GM12878 (cell line): Measurements from ENCODE around the gene RXFP1. TPM values are rescaled to one million over a fixed set of nuclear protein-coding genes. Genes with fewer than 3 reads are reported as not detected.
A peak's percentile ranks its signal among the peaks of the same experiment; 100 is the strongest.

Experiments
- ATAC-seq: fragments of 200-7000 bp; cut with Tn5 transposase; 3 replicates; pipeline ENCODE4 v1.9.1; 2020; ENCODE audit warnings: mild to moderate bottlenecking, moderate library complexity
- BruUV-seq: library from RNA; stranded (reverse); fragments of 400-500 nt; replicated peaks from 2 replicates; lab custom pipeline; 2021; lab: Mats Ljungman, UMichigan
- CTCF ChIA-PET: fragments of 300-600 bp; sonication (Branson Sonifier 250); formaldehyde crosslinking; extraction: SDS; loops from one replicate; lab custom pipeline; 2021; ENCODE audit warnings: inconsistent platforms; lab: Yijun Ruan, JAX
- POLR2A ChIA-PET: fragments of 350-600 bp; formaldehyde crosslinking; extraction: SDS; loops from one replicate; lab custom pipeline; 2021; ENCODE audit warnings: inconsistent platforms; lab: Charles Lee
- RAD21 ChIA-PET: fragments of 300-600 bp; sonication (Branson Sonifier 250); formaldehyde crosslinking; loops from one replicate; lab custom pipeline; 2023; ENCODE audit warnings: antibody characterized with exemption; ENCODE audit not compliant: unreplicated experiment; lab: Charles Lee
- SMC1A ChIA-PET: fragments of 300-600 bp; sonication (Branson Sonifier 250); formaldehyde crosslinking; loops from one replicate; lab custom pipeline; 2023; ENCODE audit not compliant: unreplicated experiment, uncharacterized antibody; lab: Charles Lee
- DNase-seq: peaks from one replicate; pipeline ENCODE4 v3.0.0-alpha.2; 2011; ENCODE audit warnings: low read depth, low spot score
- FAIRE-seq: peaks from 3 replicates; lab custom pipeline; 2011; peaks lifted over from hg19 to GRCh38; lab: Jason Lieb, UNC
- H2AFZ ChIP-seq: 2 replicates; pipeline ENCODE4 v1.6.0; 2011; ENCODE audit warnings: low read depth, low read length, control low read depth; ENCODE audit not compliant: control insufficient read depth
- H3K27ac ChIP-seq: 2 replicates; pipeline ENCODE4 v1.5.1; 2011; ENCODE audit warnings: control low read depth; ENCODE audit not compliant: control insufficient read depth, insufficient read depth
- H3K27me3 ChIP-seq, 2 experiments: replicated peaks in 1 of 2; 2 replicates each; pipeline versions ENCODE4 v1.6.0 to v1.6.1; 2011; ENCODE audit warnings: low read length in 1 of 2; ENCODE audit not compliant: control insufficient read depth in 2 of 2, insufficient read depth in 2 of 2
- H3K36me3 ChIP-seq, 2 experiments: 2 replicates each; pipeline ENCODE4 v1.5.1; 2011; ENCODE audit warnings: low read length in 1 of 2; ENCODE audit not compliant: control insufficient read depth in 2 of 2, insufficient read depth in 2 of 2
- H3K4me1 ChIP-seq: 2 replicates; pipeline ENCODE4 v1.6.1; 2011; ENCODE audit warnings: mild to moderate bottlenecking, low read length, moderate library complexity, mixed read lengths; ENCODE audit not compliant: control insufficient read depth, insufficient read depth
- H3K4me2 ChIP-seq: 2 replicates; pipeline ENCODE4 v1.6.0; 2011; ENCODE audit warnings: control low read depth; ENCODE audit not compliant: control insufficient read depth, insufficient read depth
- H3K4me3 ChIP-seq: fragments of 200-600 bp; sonication (generic); 2 replicates; pipeline ENCODE4 v1.5.1; 2016
- H3K79me2 ChIP-seq: 2 replicates; pipeline ENCODE4 v1.6.0; 2011; ENCODE audit warnings: low read length; ENCODE audit not compliant: control insufficient read depth, insufficient read depth
- H3K9ac ChIP-seq: 2 replicates; pipeline ENCODE4 v1.8.0; 2011; ENCODE audit warnings: low read length, control low read depth, mixed read lengths; ENCODE audit not compliant: control insufficient read depth, insufficient read depth
- H3K9me3 ChIP-seq: replicated peaks from 3 replicates; pipeline ENCODE4 v1.5.1; 2011; ENCODE audit warnings: mild to moderate bottlenecking, low read length; ENCODE audit not compliant: control insufficient read depth, insufficient read depth
- H4K20me1 ChIP-seq: 2 replicates; pipeline ENCODE4 v1.6.0; 2011; ENCODE audit not compliant: control insufficient read depth, insufficient read depth
- CTCF ChIP-seq, 3 experiments: IDR thresholded peaks in 2 of 3; conservative IDR thresholded peaks in 1 of 3; 2 replicates each; pipeline ENCODE4 v1.5.1; 2011; ENCODE audit warnings: low read depth in 3 of 3, low read length in 3 of 3, mild to moderate bottlenecking in 3 of 3, control low read depth in 2 of 3, moderate library complexity in 2 of 3, inconsistent platforms in 1 of 3, mixed read lengths in 1 of 3; ENCODE audit not compliant: control insufficient read depth in 2 of 3, insufficient read depth in 1 of 3; ENCODE audit errors: extremely low read depth in 1 of 3
- E2F8 ChIP-seq: fragments of 450-650 bp; IDR thresholded peaks from 2 replicates; pipeline ENCODE4 v1.6.1; 2018; ENCODE audit warnings: mild to moderate bottlenecking, low read depth, moderate library complexity; ENCODE audit not compliant: partially characterized antibody
- HSF1 ChIP-seq: fragments of 150-350 bp; IDR thresholded peaks from 2 replicates; pipeline ENCODE4 v1.6.1; 2014; ENCODE audit warnings: mild to moderate bottlenecking, low read depth, low read length
- JUNB ChIP-seq: IDR thresholded peaks from 2 replicates; pipeline ENCODE4 v1.6.1; 2016; ENCODE audit warnings: antibody characterized with exemption, mild to moderate bottlenecking
- NFXL1 ChIP-seq: fragments of 450-650 bp; IDR thresholded peaks from 2 replicates; pipeline ENCODE4 v1.6.1; 2017; ENCODE audit warnings: antibody characterized with exemption, mild to moderate bottlenecking, borderline replicate concordance
- NR2C2 ChIP-seq: IDR thresholded peaks from 2 replicates; pipeline ENCODE4 v1.6.1; 2011; ENCODE audit warnings: borderline replicate concordance, low read depth; ENCODE audit not compliant: control insufficient read depth, insufficient read length
- POLR2AphosphoS5 ChIP-seq: IDR thresholded peaks from 2 replicates; pipeline ENCODE4 v1.6.1; 2011; ENCODE audit warnings: mild to moderate bottlenecking, low read length, inconsistent platforms
- RAD21 ChIP-seq: IDR thresholded peaks from 2 replicates; pipeline ENCODE4 v1.6.1; 2011; ENCODE audit warnings: mild to moderate bottlenecking, low read depth, low read length, moderate library complexity; ENCODE audit not compliant: insufficient read depth
- SMC3 ChIP-seq: IDR thresholded peaks from 2 replicates; pipeline ENCODE4 v1.6.1; 2011; ENCODE audit warnings: low read length, improper control_type of control experiment, borderline replicate concordance
- SPI1 ChIP-seq: IDR thresholded peaks from 2 replicates; pipeline ENCODE4 v1.6.1; 2011; ENCODE audit warnings: low read depth, mild to moderate bottlenecking, low read length, moderate library complexity, borderline replicate concordance; ENCODE audit not compliant: insufficient read depth
- TAF1 ChIP-seq: IDR thresholded peaks from 2 replicates; pipeline ENCODE4 v1.6.1; 2011; ENCODE audit warnings: mild to moderate bottlenecking, low read depth, low read length, borderline replicate concordance
- USF1 ChIP-seq: IDR thresholded peaks from 2 replicates; pipeline ENCODE4 v1.6.1; 2011; ENCODE audit warnings: borderline replicate concordance, low read depth, mild to moderate bottlenecking, moderate library complexity, mixed read lengths, low read length; ENCODE audit not compliant: insufficient read depth; ENCODE audit errors: extremely low read length
- WGBS: methylation state at CpG from one replicate; pipeline ENCODE4 v1.1.6; 2016; ENCODE audit warnings: low lambda C conversion rate; ENCODE audit not compliant: insufficient replicate concordance, insufficient coverage; ENCODE audit errors: missing lambda C conversion rate; 5-methylcytosine and 5-hydroxymethylcytosine counted together
- in situ Hi-C: fragments of 300-500 bp; cut with MboI; formaldehyde crosslinking; loops from 9 replicates; pipeline ENCODE4 v1.14.3; 2018; ENCODE audit warnings: mixed read lengths
- intact Hi-C: fragments of 100-400 bp; cut with micrococcal nuclease; formaldehyde crosslinking; loops from one replicate; pipeline ENCODE4 v1.14.2; 2022; ENCODE audit not compliant: unreplicated experiment
- polyA plus RNA-seq, 11 experiments: library from polyadenylated mRNA; depleted of rRNA in 4 of 11; unstranded in 6 of 11; stranded (reverse) in 5 of 11; fragments of >200 nt; fragmentation: Nextera tagmentation in 4 of 11; fragmentation: Illumina TruSeq in 1 of 11; extraction: Ambion mirVana in 4 of 11; extraction: Trizol in 1 of 11; gene quantifications; 1 replicate in 1 of 11; 2 replicates in 10 of 11; pipeline versions ENCODE4 v1.2.1 to v1.2.3, GENCODE V29; 2011 to 2016; ENCODE audit warnings: inconsistent platforms in 2 of 11, missing spikeins in 2 of 11, low read depth in 1 of 11
- total RNA-seq, 4 experiments: library from RNA; depleted of rRNA in 3 of 4; stranded (reverse); fragments of >200 nt in 3 of 4; fragmentation: Illumina TruSeq in 1 of 4; extraction: Trizol in 1 of 4; gene quantifications; 2 replicates each; pipeline versions ENCODE4 v1.2.1 to v1.2.3, GENCODE V29; 2013 to 2021

The RXFP1 gene
- total and polyA plus RNA-seq, 10 of the 15 experiments (the other 5 are each of a cell fraction or from before 2014, with no cell fraction given) = 0.12 TPM; not detected in 9

- Histone ChIP-seq H3K4me1 (no peaks in the 10 kb centered on the region), H3K9ac (no peak overlapping the region), H4K20me1 (no peaks in the 10 kb centered on the region), H3K9me3 (no peaks in the 10 kb centered on the region), H3K79me2 (no peaks in the 10 kb centered on the region), H3K36me3 (no peaks in the 10 kb centered on the region), H3K27me3 (no peaks in the 10 kb centered on the region; a peak in 1 of 4 replicates), H2AFZ (no peak overlapping the region), H3K4me3 (no peak overlapping the region), H3K4me2 (no peak overlapping the region), H3K27ac (no peak overlapping the region)
- WGBS = 22% methylated on average over 5 of the region's 5 CpGs
- RAD21 ChIA-PET = interaction anchor here (1.0 to 1.5 kb wide), 7 partner anchors 9 to 707 kb away, joined by 3 to 7 read pairs (median 4); no protein-coding TSS in a partner anchor
- FAIRE-seq (peak; percentile 65), ATAC-seq (peak; percentile 59), DNase-seq (no peak)
- POLR2A ChIA-PET = no interaction called here
- no peak for TF ChIP-seq NFXL1
- peak; percentile 39 for TF ChIP-seq RAD21
- TF ChIP-seq POLR2AphosphoS5 = no peak
- no peak for TF ChIP-seq NR2C2
- no peak for TF ChIP-seq TAF1
- TF ChIP-seq SPI1 = no peak
- TF ChIP-seq USF1 = no peak
- TF ChIP-seq JUNB = no peak
- TF ChIP-seq CTCF (IDR thresholded peaks at IDR 0.05 in 2 of 3, conservative IDR thresholded peaks at IDR 0.05 in 1 of 3; ENCODE audit: control insufficient read depth in 2 of 3, extremely low read depth in 1 of 3, insufficient read depth in 1 of 3, low read depth in 3 of 3, low read length in 3 of 3) = peak; percentile 47 to 72 (median 53); a peak in 5 of 6 replicates
- TF ChIP-seq HSF1 = no peak
- TF ChIP-seq SMC3 = peak; percentile 52; the same call in 1 of the 2 replicates
- TF ChIP-seq E2F8 = no peak
- CTCF ChIA-PET = interaction anchor here (0.6 to 2.2 kb wide), 24 partner anchors 8 to 1517 kb away, joined by 3 to 11 read pairs (median 4); no protein-coding TSS in a partner anchor
- in situ Hi-C loops (no loop called here), intact Hi-C loops (loop anchor here (1.0 to 10.0 kb wide), 3 partner anchors 129 to 951 kb away; no protein-coding TSS in a partner anchor)
- SMC1A ChIA-PET = interaction anchor here (0.7 to 1.4 kb wide), 9 partner anchors 12 to 210 kb away, joined by 3 to 10 read pairs (median 4); no protein-coding TSS in a partner anchor
- BruUV-seq = no TSS peak
Measured at GRCh38 chr4:158496030-158496741, 25.5 kb upstream of the RXFP1 start.
